B cell (primary cell): ENCODE results near the gene XXYLT1. TPM values are rescaled to one million over a fixed set of nuclear protein-coding genes. Genes with fewer than 3 reads are reported as not detected.
A peak's percentile ranks its signal among the peaks of the same experiment; 100 is the strongest.

Source experiments
- ATAC-seq: fragments of 200-7000 bp; cut with Tn5 transposase; one replicate; pipeline ENCODE4 v1.10.0; 2021; ENCODE audit warnings: low read depth, mild to moderate bottlenecking, moderate number of reproducible peaks, moderate library complexity
- CTCF ChIA-PET: fragments of 350-600 bp; sonication (Branson Sonifier 250); formaldehyde crosslinking; loops from one replicate; lab custom pipeline; 2021; ENCODE audit warnings: antibody characterized with exemption, inconsistent platforms; lab: Charles Lee
- POLR2A ChIA-PET: fragments of 350-600 bp; sonication (Branson Sonifier 250); formaldehyde crosslinking; loops from one replicate; lab custom pipeline; 2021; ENCODE audit warnings: antibody characterized with exemption; lab: Charles Lee
- DNase-seq: peaks from one replicate; pipeline ENCODE4 v3.0.0; 2013
- H2AFZ ChIP-seq: 2 replicates; pipeline ENCODE4 v1.6.1; 2012; ENCODE audit warnings: mild to moderate bottlenecking, low read depth, low read length; ENCODE audit not compliant: insufficient read depth, poor library complexity, severe bottlenecking
- H3K27ac ChIP-seq, 2 donors: 1 replicate in 1 of 2; 2 replicates in 1 of 2; pipeline ENCODE4 v1.5.1; 2012 to 2013; ENCODE audit warnings: low read length in 2 of 2, mild to moderate bottlenecking in 2 of 2, moderate library complexity in 1 of 2
- H3K27me3 ChIP-seq, 4 experiments: fragments of 200-600 bp in 1 of 4; sonication (generic) in 1 of 4; replicated peaks in 1 of 4; 1 replicate in 2 of 4; 2 replicates in 2 of 4; pipeline versions ENCODE4 v1.6.1 to v1.7.0; 2013 to 2016; ENCODE audit warnings: low read length in 3 of 4, mild to moderate bottlenecking in 2 of 4, mixed read lengths in 1 of 4, moderate library complexity in 1 of 4; ENCODE audit not compliant: insufficient read depth in 4 of 4, control insufficient read depth in 3 of 4; ENCODE audit errors: control extremely low read depth in 1 of 4
- H3K36me3 ChIP-seq, 2 experiments: replicated peaks in 1 of 2; 1 replicate in 1 of 2; 2 replicates in 1 of 2; pipeline versions ENCODE4 v1.6.1 to v1.7.1; 2013; ENCODE audit warnings: low read length in 1 of 2; ENCODE audit not compliant: insufficient read depth in 2 of 2, control insufficient read depth in 1 of 2; ENCODE audit errors: control extremely low read depth in 1 of 2, extremely low read depth in 1 of 2
- H3K4me1 ChIP-seq, 2 donors: fragments of 200-600 bp in 1 of 2; sonication (generic) in 1 of 2; 1 replicate in 1 of 2; 2 replicates in 1 of 2; pipeline versions ENCODE4 v1.5.1 to v1.6.1; 2013 to 2017; ENCODE audit warnings: low read length in 2 of 2; ENCODE audit not compliant: control insufficient read depth in 2 of 2, insufficient read depth in 2 of 2
- H3K4me2 ChIP-seq: replicated peaks from 2 replicates; pipeline ENCODE3; 2012; ENCODE audit warnings: mild to moderate bottlenecking, low read depth, low read length; ENCODE audit not compliant: poor library complexity, severe bottlenecking
- H3K4me3 ChIP-seq, 5 experiments: fragments of 200-600 bp in 1 of 5; sonication (generic) in 1 of 5; 1 replicate in 3 of 5; 2 replicates in 2 of 5; pipeline versions ENCODE4 v1.5.1 to v1.7.0; 2011 to 2016; ENCODE audit warnings: low read length in 4 of 5, mild to moderate bottlenecking in 4 of 5, low read depth in 2 of 5, control low read depth in 1 of 5, moderate library complexity in 1 of 5; ENCODE audit not compliant: insufficient read depth in 1 of 5; ENCODE audit errors: control extremely low read depth in 1 of 5, extremely low read depth in 1 of 5
- H3K79me2 ChIP-seq: fragments of 200-600 bp; sonication (generic); one replicate; pipeline ENCODE4 v1.6.0; 2016; ENCODE audit warnings: low read length; ENCODE audit not compliant: control insufficient read depth, insufficient read depth
- H3K9ac ChIP-seq: fragments of 200-600 bp; sonication (generic); 2 replicates; pipeline ENCODE4 v1.6.1; 2017; ENCODE audit warnings: mild to moderate bottlenecking, low read length, moderate library complexity
- H3K9me3 ChIP-seq, 3 donors: one replicate each; pipeline versions ENCODE4 v1.6.1 to v1.7.1; 2013; ENCODE audit warnings: low read length in 2 of 3; ENCODE audit not compliant: control insufficient read depth in 2 of 3, insufficient read depth in 1 of 3; ENCODE audit errors: control extremely low read depth in 1 of 3
- H4K20me1 ChIP-seq: 2 replicates; pipeline ENCODE4 v1.6.0; 2012; ENCODE audit warnings: mild to moderate bottlenecking, low read length; ENCODE audit not compliant: insufficient read depth, control insufficient read depth, poor library complexity, severe bottlenecking
- H3K27ac Mint-ChIP-seq: one replicate; pipeline ENCODE4 v1.8.0; 2021; ENCODE audit warnings: mixed read lengths
- H3K27me3 Mint-ChIP-seq: one replicate; pipeline ENCODE4 v1.8.0; 2021; ENCODE audit warnings: mixed read lengths
- H3K4me1 Mint-ChIP-seq: one replicate; pipeline ENCODE4 v1.8.0; 2021; ENCODE audit warnings: mixed read lengths
- H3K4me3 Mint-ChIP-seq: one replicate; pipeline ENCODE4 v1.8.0; 2021; ENCODE audit warnings: mixed read lengths
- H3K9me3 Mint-ChIP-seq: one replicate; pipeline ENCODE4 v1.8.0; 2022; ENCODE audit warnings: mixed read lengths; ENCODE audit not compliant: insufficient read depth
- EZH2 ChIP-seq: IDR thresholded peaks from 2 replicates; pipeline ENCODE4 v1.6.1; 2012; ENCODE audit warnings: borderline replicate concordance, low read depth, mild to moderate bottlenecking, moderate library complexity, low read length; ENCODE audit not compliant: insufficient read depth, poor library complexity, severe bottlenecking
- WGBS: methylation state at CpG from one replicate; pipeline ENCODE4 v1.1.5; 2013; ENCODE audit warnings: missing lambda C conversion rate; ENCODE audit not compliant: insufficient coverage; 5-methylcytosine and 5-hydroxymethylcytosine counted together
- intact Hi-C: fragments of 100-400 bp; cut with micrococcal nuclease; formaldehyde crosslinking; loops from one replicate; pipeline ENCODE4 v1.10.0; 2022
- polyA plus RNA-seq: library from polyadenylated mRNA; depleted of rRNA; stranded (reverse); fragments of >200 nt; gene quantifications from 2 replicates; pipeline ENCODE4 v1.2.3, GENCODE V29; 2012
- total RNA-seq, 2 donors: library from RNA; stranded (reverse); fragments of 120-200 nt in 1 of 2; gene quantifications; 1 replicate in 1 of 2; 2 replicates in 1 of 2; pipeline versions ENCODE4 v1.2.3 to v1.2.4, GENCODE V29; 2013 to 2022
- TF ChIP-seq, protein P1 (sequence below): fragments of 200-600 bp; IDR thresholded peaks from one replicate; pipeline ENCODE4 v1.8.0; 2022; ENCODE audit warnings: antibody characterized with exemption, mild to moderate bottlenecking

XXYLT1 gene
- total and polyA plus RNA-seq, 2 donors (not counting 1 experiment from before 2014, with no cell fraction given), result 2.6 to 11.2 TPM

DNA sequence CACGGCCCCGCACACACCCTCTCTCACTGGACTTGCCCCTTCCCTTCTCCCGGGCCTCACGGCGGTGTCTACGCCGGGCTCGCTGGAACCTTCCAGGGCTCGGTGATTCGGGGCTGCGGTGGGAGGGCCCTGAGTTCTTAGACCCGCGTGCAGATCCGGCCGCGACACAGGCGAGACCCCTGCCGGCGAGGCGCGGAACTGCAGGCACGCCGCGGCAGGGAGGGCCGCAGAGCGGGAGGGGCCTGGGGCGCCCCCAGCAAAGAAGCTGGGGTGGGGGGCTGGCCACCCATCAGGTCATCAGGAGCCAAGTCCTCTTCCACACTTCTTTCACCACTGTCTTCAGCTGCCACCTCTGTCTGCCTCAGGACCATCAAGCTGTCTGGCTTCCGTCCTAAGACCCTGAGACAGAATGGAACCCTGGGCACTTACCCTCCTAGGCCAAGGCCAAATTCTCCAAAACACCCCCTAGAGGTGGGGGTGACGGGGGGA is 164.5 kb downstream of the XXYLT1 start:
- no peaks in the 10 kb centered on the region for H3K27me3 Mint-ChIP-seq
- intact Hi-C loops, result loop anchor here (1.0 kb wide), 5 partner anchors 104 to 434 kb away; partner anchors contain the start of gene LSG1
- Histone ChIP-seq H3K4me2 (peak overlapping the region; percentile 78), H3K79me2 (no peaks in the 10 kb centered on the region), H2AFZ (peak overlapping the region; percentile 68), H3K27ac (no peak overlapping the region), H3K9ac (peak overlapping the region; percentile 28), H3K9me3 (no peaks in the 10 kb centered on the region), H3K27me3 (no peaks in the 10 kb centered on the region), H3K4me1 (peaks cover 15 to 24% of the 10 kb centered on the region in 2 donors), H4K20me1 (no peaks in the 10 kb centered on the region), H3K4me3 (peak overlapping the region in 3 of 5 experiments; percentile 13 to 40 (median 21)), H3K36me3 (no peaks in the 10 kb centered on the region)
- peak; percentile 85 for DNase-seq
- H3K27ac Mint-ChIP-seq, result peak overlapping the region; percentile 79
- 2% methylated on average over 27 of the region's 29 CpGs for WGBS
- ChIA-PET POLR2A (interaction anchor here (0.5 to 1.6 kb wide), 6 partner anchors 47 to 424 kb away, joined by 3 to 5 read pairs (median 4); no protein-coding TSS in a partner anchor), CTCF (interaction anchor here (0.6 to 6.2 kb wide), 39 partner anchors 10 to 438 kb away, joined by 3 to 163 read pairs (median 5); partner anchors contain the start of genes FAM43A and LSG1)
- TF ChIP-seq EZH2, result no peak
- TF ChIP-seq, protein P1, sequence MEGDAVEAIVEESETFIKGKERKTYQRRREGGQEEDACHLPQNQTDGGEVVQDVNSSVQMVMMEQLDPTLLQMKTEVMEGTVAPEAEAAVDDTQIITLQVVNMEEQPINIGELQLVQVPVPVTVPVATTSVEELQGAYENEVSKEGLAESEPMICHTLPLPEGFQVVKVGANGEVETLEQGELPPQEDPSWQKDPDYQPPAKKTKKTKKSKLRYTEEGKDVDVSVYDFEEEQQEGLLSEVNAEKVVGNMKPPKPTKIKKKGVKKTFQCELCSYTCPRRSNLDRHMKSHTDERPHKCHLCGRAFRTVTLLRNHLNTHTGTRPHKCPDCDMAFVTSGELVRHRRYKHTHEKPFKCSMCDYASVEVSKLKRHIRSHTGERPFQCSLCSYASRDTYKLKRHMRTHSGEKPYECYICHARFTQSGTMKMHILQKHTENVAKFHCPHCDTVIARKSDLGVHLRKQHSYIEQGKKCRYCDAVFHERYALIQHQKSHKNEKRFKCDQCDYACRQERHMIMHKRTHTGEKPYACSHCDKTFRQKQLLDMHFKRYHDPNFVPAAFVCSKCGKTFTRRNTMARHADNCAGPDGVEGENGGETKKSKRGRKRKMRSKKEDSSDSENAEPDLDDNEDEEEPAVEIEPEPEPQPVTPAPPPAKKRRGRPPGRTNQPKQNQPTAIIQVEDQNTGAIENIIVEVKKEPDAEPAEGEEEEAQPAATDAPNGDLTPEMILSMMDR, result peak; percentile 97
- no peaks in the 10 kb centered on the region for H3K9me3 Mint-ChIP-seq
- peak; percentile 98 for ATAC-seq
- H3K4me3 Mint-ChIP-seq, result peak overlapping the region; percentile 80
- peaks cover 34% of the 10 kb centered on the region for H3K4me1 Mint-ChIP-seq

DNA sequence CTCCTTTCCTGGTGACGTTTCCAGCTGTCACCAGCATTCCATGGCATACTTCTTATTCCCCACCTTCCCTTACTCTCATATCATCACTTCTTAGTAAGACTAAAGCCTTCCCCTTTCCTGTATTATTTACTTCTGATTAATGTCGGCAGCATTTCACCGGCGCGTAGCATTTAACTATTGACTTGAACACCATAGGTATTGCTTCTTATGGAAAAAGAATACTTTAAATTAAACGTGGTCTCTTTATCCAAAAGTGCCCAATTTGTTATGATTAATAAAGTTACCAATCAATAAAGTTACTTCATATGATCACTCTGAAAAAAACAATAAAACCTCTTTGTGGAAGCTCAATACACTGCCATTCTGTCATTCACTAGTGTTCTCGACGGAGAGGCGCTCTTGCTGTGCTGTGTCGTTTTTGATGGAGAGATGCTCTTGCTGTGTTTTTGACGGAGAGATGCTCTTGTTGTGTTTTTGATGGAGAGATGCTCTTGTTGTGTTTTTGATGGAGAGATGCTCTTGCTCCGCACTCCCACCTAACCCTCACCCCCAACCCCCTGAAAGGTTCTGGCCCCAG is 165.0 kb downstream of the XXYLT1 start:
- H3K4me1 ChIP-seq, result peaks cover 21 to 28% of the 10 kb centered on the region in 2 donors
- H3K27me3 ChIP-seq, result no peaks in the 10 kb centered on the region
- peak overlapping the region; percentile 28 for H3K9ac ChIP-seq
- 100% methylated on average over 1 of the region's 12 CpGs for WGBS
- H3K9me3 ChIP-seq, result no peaks in the 10 kb centered on the region
- no peak overlapping the region for H3K27ac ChIP-seq
- H3K4me2 ChIP-seq, result peak overlapping the region; percentile 78
- H3K9me3 Mint-ChIP-seq, result no peaks in the 10 kb centered on the region
- H3K79me2 ChIP-seq, result no peaks in the 10 kb centered on the region
- intact Hi-C loops, result loop anchor here (1.0 kb wide), 5 partner anchors 104 to 434 kb away; partner anchors contain the start of gene LSG1
- H3K27ac Mint-ChIP-seq, result peak overlapping the region; percentile 79
- peaks cover 40% of the 10 kb centered on the region for H3K4me1 Mint-ChIP-seq
- peak overlapping the region in 3 of 5 experiments; percentile 13 to 40 (median 21) for H3K4me3 ChIP-seq
- no peaks in the 10 kb centered on the region for H3K36me3 ChIP-seq
- POLR2A ChIA-PET, result interaction anchor here (1.1 to 1.6 kb wide), 2 partner anchors 419 to 423 kb away, joined by 3 to 5 read pairs; no protein-coding TSS in a partner anchor
- ATAC-seq (no peak), DNase-seq (no peak)
- H4K20me1 ChIP-seq, result no peaks in the 10 kb centered on the region
- CTCF ChIA-PET, result interaction anchor here (0.6 to 6.2 kb wide), 22 partner anchors 10 to 434 kb away, joined by 3 to 163 read pairs (median 6); partner anchors contain the start of genes FAM43A and LSG1
- H3K27me3 Mint-ChIP-seq, result no peaks in the 10 kb centered on the region
- H2AFZ ChIP-seq, result peak overlapping the region; percentile 68
- TF ChIP-seq, protein P1, result no peak
- no peak for TF ChIP-seq EZH2
- H3K4me3 Mint-ChIP-seq, result peak overlapping the region; percentile 80
